Body of pancreas (tissue), 4 donors: Measurements from ENCODE around the gene TMEM151B. TPM values are rescaled to one million over a fixed set of nuclear protein-coding genes. Genes with fewer than 3 reads are reported as not detected.
"Not testable (repeated sequence)": the region's sequence is repeated elsewhere in the genome, so short reads cannot be mapped to it uniquely, and the experiment has no call there.

Source experiments
- ATAC-seq: fragments of 150-250 bp; one replicate; pipeline ENCODE4 v1.9.1; 2016
- DNase-seq, 4 donors: peaks; one replicate each; pipeline ENCODE4 v3.0.0-alpha.2; 2019
- H3K27ac ChIP-seq, 4 donors: fragments of 200-600 bp; sonication (generic); 1 replicate in 3 of 4; 2 replicates in 1 of 4; pipeline versions ENCODE4 v1.5.1 to v1.6.1; 2016 to 2019; ENCODE audit warnings: mild to moderate bottlenecking in 1 of 4, mixed read lengths in 1 of 4, moderate library complexity in 1 of 4
- H3K27me3 ChIP-seq, 2 donors: fragments of 200-600 bp; sonication (generic); one replicate each; pipeline ENCODE4 v1.6.0; 2016; ENCODE audit warnings: mild to moderate bottlenecking in 1 of 2
- H3K36me3 ChIP-seq, 2 donors: fragments of 200-600 bp; sonication (generic); replicated peaks in 1 of 2; 2 replicates each; pipeline ENCODE4 v1.5.1; 2016; ENCODE audit warnings: low read depth in 2 of 2; ENCODE audit not compliant: insufficient read depth in 1 of 2
- H3K4me1 ChIP-seq: fragments of 200-600 bp; sonication (generic); one replicate; pipeline ENCODE4 v1.6.0; 2016
- H3K4me3 ChIP-seq, 2 donors: fragments of 200-600 bp; sonication (generic); 1 replicate in 1 of 2; 2 replicates in 1 of 2; pipeline ENCODE4 v1.5.1; 2016 to 2019
- H3K9me3 ChIP-seq, 3 donors: fragments of 200-600 bp; sonication (generic); 1 replicate in 2 of 3; 2 replicates in 1 of 3; pipeline ENCODE4 v1.5.1; 2016
- CTCF ChIP-seq, 7 experiments: fragments of 450-650 bp in 4 of 7; fragments of 200-600 bp in 3 of 7; sonication (generic) in 3 of 7; IDR thresholded peaks; one replicate each; pipeline ENCODE4 v1.5.1; 2016 to 2019; ENCODE audit warnings: antibody characterized with exemption in 7 of 7
- POLR2A ChIP-seq, 3 donors: fragments of 450-650 bp; IDR thresholded peaks; one replicate each; pipeline ENCODE4 v1.6.1; 2016; ENCODE audit warnings: antibody characterized with exemption in 3 of 3, mild to moderate bottlenecking in 2 of 3
- WGBS, 2 donors: methylation state at CpG; one replicate each; pipeline ENCODE4 v1.1.5; 2017; 5-methylcytosine and 5-hydroxymethylcytosine counted together
- intact Hi-C: fragments of 100-400 bp; cut with DNase I; formaldehyde crosslinking; loops from one replicate; pipeline ENCODE4 v1.15.1; 2023
- total RNA-seq, 2 donors: library from RNA; depleted of rRNA; stranded (reverse); fragments of >200 nt; gene quantifications; one replicate each; pipeline ENCODE4 v1.1.0, GENCODE V29; 2016

Gene TMEM151B
- total RNA-seq, 2 donors from 2014 or later: under 0.01 to 0.66 TPM

DNA sequence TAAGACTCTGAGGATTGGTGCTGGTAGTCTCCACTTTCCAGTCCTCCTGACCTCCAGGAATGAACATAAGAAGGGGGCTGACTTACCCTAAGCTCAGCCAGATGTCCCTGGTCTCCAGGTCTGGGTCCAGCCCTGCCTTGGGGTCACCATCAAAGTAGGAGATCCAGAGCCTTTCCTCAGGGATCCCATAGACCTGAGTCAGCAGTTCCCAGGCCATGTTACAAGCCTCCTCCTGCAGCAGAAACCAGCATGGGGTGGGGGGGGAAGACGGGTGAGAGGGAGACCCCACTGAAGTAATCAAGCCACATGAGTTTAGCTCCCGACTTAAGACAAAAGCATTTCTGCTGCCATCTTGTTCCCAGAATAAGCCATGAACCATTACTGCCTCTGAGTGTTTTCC, 41.1 kb downstream of the TMEM151B start:
- no peak overlapping the region for H3K27ac ChIP-seq
- intact Hi-C loops: no loop called here
- ATAC-seq (no peak), DNase-seq (no peak)
- TF ChIP-seq POLR2A (IDR thresholded peaks at IDR 0.05) (no peak), CTCF (IDR thresholded peaks at IDR 0.05) (no peak)
- no peaks in the 10 kb centered on the region for H3K9me3 ChIP-seq
- no peaks in the 10 kb centered on the region for H3K27me3 ChIP-seq
- no peak overlapping the region for H3K4me3 ChIP-seq
- H3K4me1 ChIP-seq: peaks cover 10% of the 10 kb centered on the region
- 76 to 84% methylated on average over 2 of the region's 2 CpGs for WGBS, 2 donors
- H3K36me3 ChIP-seq: peaks cover 11 to 22% of the 10 kb centered on the region in 2 donors

DNA sequence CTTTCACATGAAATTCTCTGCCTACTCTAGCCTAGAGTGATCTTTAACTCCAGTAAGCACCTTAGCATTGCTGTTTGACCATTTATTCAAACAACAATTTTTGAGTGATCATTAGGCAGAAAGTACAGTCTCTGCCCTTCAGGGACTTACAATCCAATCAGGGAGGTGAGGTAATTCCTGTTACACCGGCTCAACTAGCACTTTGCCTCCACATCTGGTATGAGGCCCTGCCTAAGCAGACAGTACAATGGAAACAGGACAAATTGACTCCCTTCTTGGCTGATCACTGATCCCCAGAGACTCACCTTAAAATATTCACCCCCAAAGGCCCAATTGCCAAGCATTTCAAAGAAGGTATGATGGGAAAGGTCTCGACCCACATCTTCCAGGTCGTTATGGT, 41.5 kb downstream of the TMEM151B start:
- H3K4me1 ChIP-seq: peaks cover 10% of the 10 kb centered on the region
- intact Hi-C loops: no loop called here
- no peak overlapping the region for H3K4me3 ChIP-seq

DNA sequence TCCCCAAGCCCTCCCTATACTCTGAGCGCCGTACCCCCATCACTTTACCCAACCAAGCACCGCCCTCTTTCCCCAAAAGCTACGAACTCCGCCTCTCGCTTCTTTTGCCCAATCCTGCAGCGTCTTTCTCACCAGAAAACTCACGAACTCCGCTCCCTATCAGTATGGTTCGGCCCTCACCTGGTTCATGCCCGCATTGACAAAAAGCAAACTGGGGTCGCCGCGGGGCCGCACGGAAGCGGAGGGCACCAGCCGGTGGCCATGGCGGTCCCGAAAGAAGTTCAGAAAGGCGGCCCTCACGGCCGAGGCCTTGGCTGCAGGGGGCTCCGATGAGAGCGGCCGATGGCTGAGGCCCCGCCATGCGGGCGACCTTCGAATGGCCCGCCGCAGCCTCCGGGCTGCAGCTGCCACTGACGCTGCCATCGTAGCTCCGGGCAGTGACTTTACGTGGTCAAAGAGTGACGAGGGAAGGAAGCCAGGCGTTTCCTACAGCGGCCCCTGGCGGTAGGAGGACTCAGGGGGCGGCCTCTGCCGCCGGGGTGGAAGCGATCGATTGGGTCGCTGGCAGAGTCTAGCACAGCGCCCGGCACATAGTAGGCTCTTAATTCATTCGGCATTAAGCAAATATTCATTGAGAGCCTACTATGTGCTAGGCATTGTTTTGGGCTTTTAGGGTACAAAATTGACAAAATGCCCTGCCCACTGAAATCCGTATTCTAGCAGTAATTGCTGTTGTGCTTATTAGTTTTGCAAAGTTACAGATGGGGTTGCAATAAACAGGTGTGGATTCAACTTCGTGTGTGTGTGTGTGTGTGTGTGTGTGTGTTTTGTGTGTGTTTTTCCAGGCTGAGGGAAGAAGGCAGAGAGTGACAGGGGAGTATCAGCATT, 42.9 kb downstream of the TMEM151B start, which contains the start of gene AARS2:
Gene AARS2 (minus strand): TSS at position 447 of the 888 bp plus-strand sequence. CDS start 24 bp downstream, at position 423.
- no peaks in the 10 kb centered on the region for H3K27me3 ChIP-seq
- 2 to 4% methylated on average over 17 to 50 of the region's 52 CpGs for WGBS, 2 donors
- peak within 1 kb of the TSS; percentile 21 to 75 (median 70) for H3K27ac ChIP-seq
- H3K9me3 ChIP-seq: no peaks in the 10 kb centered on the region
- peaks cover 11 to 17% of the 10 kb centered on the region in 2 donors for H3K36me3 ChIP-seq
- H3K4me3 ChIP-seq: peak within 1 kb of the TSS; percentile 54 to 97
- peak; percentile 99 for ATAC-seq
- intact Hi-C loops: no loop called here
- peaks cover 10% of the 10 kb centered on the region for H3K4me1 ChIP-seq
- DNase-seq: peak; percentile 89 to 92 (median 90)
- TF ChIP-seq CTCF (IDR thresholded peaks at IDR 0.05): peak; percentile 91 to 98 (median 96)
- TF ChIP-seq POLR2A (IDR thresholded peaks at IDR 0.05): peak; percentile 70 to 93 (median 89)

More for the DNA sequence above, 41.5 kb downstream of the TMEM151B start:
- H3K9me3 ChIP-seq: no peaks in the 10 kb centered on the region
- ATAC-seq (no peak), DNase-seq (no peak)
- peaks cover 11 to 22% of the 10 kb centered on the region in 2 donors for H3K36me3 ChIP-seq
- 72 to 78% methylated on average over 3 of the region's 3 CpGs for WGBS, 2 donors
- no peak overlapping the region for H3K27ac ChIP-seq
- H3K27me3 ChIP-seq: no peaks in the 10 kb centered on the region
- no peak for TF ChIP-seq POLR2A (IDR thresholded peaks at IDR 0.05)
- no peak for TF ChIP-seq CTCF (IDR thresholded peaks at IDR 0.05)

DNA sequence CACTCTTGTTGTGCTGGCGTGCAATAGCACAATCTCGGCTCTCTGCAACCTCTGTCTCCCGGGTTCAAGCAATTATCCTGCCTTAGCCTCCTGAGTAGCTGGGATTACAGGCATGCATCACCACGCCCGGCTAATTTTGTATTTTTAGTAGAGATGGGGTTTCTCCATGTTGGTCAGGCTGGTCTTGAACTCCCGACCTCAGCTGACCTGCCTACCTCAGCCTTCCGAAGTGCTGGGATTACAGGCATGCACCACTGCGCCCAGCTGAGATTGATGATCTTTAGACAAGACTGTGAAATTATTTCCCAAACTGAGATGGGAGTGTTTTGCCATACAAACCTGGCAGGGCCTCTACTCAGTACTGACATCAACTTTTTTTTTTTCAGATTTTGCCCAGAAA, 44.4 kb downstream of the TMEM151B start:
- ATAC-seq, intact Hi-C loops: not testable (repeated sequence)
- 77 to 82% methylated on average over 8 of the region's 8 CpGs for WGBS, 2 donors

DNA sequence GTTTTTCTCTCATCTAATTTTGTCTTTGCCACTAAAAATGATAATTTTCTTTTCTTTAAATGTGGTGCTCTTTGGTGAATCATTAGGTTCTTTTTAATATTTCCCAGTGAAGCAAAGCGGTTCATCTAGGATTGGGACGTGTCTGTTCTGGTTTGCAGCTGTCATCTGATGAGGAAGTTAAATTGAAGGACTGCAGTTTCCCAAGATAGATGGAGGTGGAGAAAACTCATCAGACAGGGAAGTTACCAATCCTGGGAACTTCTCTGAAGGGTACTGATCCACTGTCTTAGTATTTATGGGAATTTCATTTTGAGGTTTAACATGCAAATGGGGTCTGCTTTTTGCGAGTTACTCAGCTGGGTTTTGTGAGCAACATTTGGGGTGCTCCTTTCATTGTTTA, 45.3 kb downstream of the TMEM151B start:
- no peak for TF ChIP-seq POLR2A (IDR thresholded peaks at IDR 0.05)
- TF ChIP-seq CTCF (IDR thresholded peaks at IDR 0.05): no peak
- H3K4me3 ChIP-seq: no peak overlapping the region
- peaks cover 0 to 4% of the 10 kb centered on the region in 2 donors for H3K36me3 ChIP-seq
- H3K9me3 ChIP-seq: no peaks in the 10 kb centered on the region
- H3K27ac ChIP-seq: no peak overlapping the region
- DNase-seq (no peak), ATAC-seq (no peak)
- H3K4me1 ChIP-seq: peaks cover 10% of the 10 kb centered on the region
- WGBS, 2 donors: 51 to 66% methylated on average over 3 of the region's 3 CpGs
- no peaks in the 10 kb centered on the region for H3K27me3 ChIP-seq
- intact Hi-C loops: no loop called here

More for the DNA sequence above, 44.4 kb downstream of the TMEM151B start:
- H3K27ac ChIP-seq, H3K27me3 ChIP-seq, H3K9me3 ChIP-seq, H3K4me3 ChIP-seq, DNase-seq: not testable (repeated sequence)
- peaks cover 7 to 12% of the 10 kb centered on the region in 2 donors for H3K36me3 ChIP-seq
- peaks cover 10% of the 10 kb centered on the region for H3K4me1 ChIP-seq
